Stimulated activated CD8-positive, alpha-beta memory T cell treated with anti-CD3 and anti-CD28 coated beads, Interleukin-12 subunit alpha, Interleukin-12 subunit beta, amount 100 ng/mL, for 4 hours (primary cell): ENCODE results near the gene ULBP3.
A peak's percentile ranks its signal among the peaks of the same experiment; 100 is the strongest.

ENCODE experiments used
- DNase-seq: peaks from one replicate; pipeline ENCODE4 v3.0.0-alpha.2; 2020; ENCODE audit warnings: low read depth

ULBP3 gene

GRCh38 chr6:150068720-150069648 lies at the start of gene ULBP3:
Gene ULBP3 (minus strand): TSS chr6:150069121. CDS start chr6:150069066, 55 bp downstream.
- peak; percentile 52 for DNase-seq

GRCh38 chr6:150118627-150119026 lies 49.7 kb upstream of the ULBP3 start:
- no peak for DNase-seq

GRCh38 chr6:150118203-150118602 lies 49.3 kb upstream of the ULBP3 start:
- DNase-seq = no peak

- no peak for DNase-seq
These were observed 47.4 kb upstream of the ULBP3 start for GRCh38 chr6:150116200-150116800.

- no peak for DNase-seq
These were observed 46.8 kb upstream of the ULBP3 start for GRCh38 chr6:150115769-150116168.

- no peak for DNase-seq
These were observed 43.3 kb upstream of the ULBP3 start for GRCh38 chr6:150112233-150112632.

- DNase-seq = no peak
These were observed 33.9 kb upstream of the ULBP3 start for GRCh38 chr6:150102750-150103270.

- DNase-seq = no peak
These were observed 31.8 kb upstream of the ULBP3 start for GRCh38 chr6:150100745-150101144.

- no peak for DNase-seq
These were observed 31.0 kb upstream of the ULBP3 start for GRCh38 chr6:150099953-150100352.

- DNase-seq = no peak
These were observed 30.6 kb upstream of the ULBP3 start for GRCh38 chr6:150099546-150099945.

- no peak for DNase-seq
These were observed 29.2 kb upstream of the ULBP3 start for GRCh38 chr6:150098155-150098554.

- DNase-seq = no peak
These were observed 24.5 kb upstream of the ULBP3 start for GRCh38 chr6:150093397-150093796.

- DNase-seq = no peak
These were observed 22.6 kb upstream of the ULBP3 start for GRCh38 chr6:150091476-150091875.

- DNase-seq = no peak
These were observed 21.4 kb upstream of the ULBP3 start for GRCh38 chr6:150090328-150090727.

- no peak for DNase-seq
These were observed 19.7 kb upstream of the ULBP3 start for GRCh38 chr6:150088481-150089154.

- no peak for DNase-seq
These were observed 18.4 kb upstream of the ULBP3 start for GRCh38 chr6:150087336-150087735.

GRCh38 chr6:150086026-150086425 lies 17.1 kb upstream of the ULBP3 start:
- DNase-seq = no peak

- DNase-seq = no peak
These were observed 15.5 kb upstream of the ULBP3 start for GRCh38 chr6:150084426-150084825.

GRCh38 chr6:150083839-150084238 lies 14.9 kb upstream of the ULBP3 start:
- DNase-seq = no peak

GRCh38 chr6:150081702-150082101 lies 12.8 kb upstream of the ULBP3 start:
- DNase-seq = no peak

GRCh38 chr6:150079604-150080003 lies 10.7 kb upstream of the ULBP3 start:
- DNase-seq = no peak

- DNase-seq = no peak
These were observed 9.9 kb upstream of the ULBP3 start for GRCh38 chr6:150078788-150079187.
